Activated naive CD8-positive, alpha-beta T cell treated with anti-CD3 and anti-CD28 coated beads, Interleukin-2, amount 10 ng/mL, durations not matched to agents 7 days and 5 days (primary cell): ENCODE data around the gene POLE. TPM values are rescaled to one million over a fixed set of nuclear protein-coding genes. Genes with fewer than 3 reads are reported as not detected.
A peak's percentile ranks its signal among the peaks of the same experiment; 100 is the strongest.

Source experiments
- ATAC-seq: fragments of 150-1000 bp; cut with Tn5 transposase; one replicate; pipeline ENCODE4 v1.10.0; 2021; ENCODE audit warnings: low read depth, moderate library complexity
- POLR2A ChIA-PET: fragments of 350-600 bp; sonication (Branson Sonifier 250); formaldehyde crosslinking; loops from one replicate; lab custom pipeline; 2021; ENCODE audit warnings: antibody characterized with exemption; lab: Charles Lee
- DNase-seq: peaks from one replicate; pipeline ENCODE4 v3.0.0; 2021
- H3K27ac Mint-ChIP-seq: one replicate; pipeline ENCODE4 v1.8.0; 2022; ENCODE audit warnings: mild to moderate bottlenecking, mixed read lengths
- H3K27me3 Mint-ChIP-seq: one replicate; pipeline ENCODE4 v1.8.0; 2022; ENCODE audit warnings: mild to moderate bottlenecking, moderate library complexity, mixed read lengths
- H3K36me3 Mint-ChIP-seq: one replicate; pipeline ENCODE4 v1.8.0; 2021; ENCODE audit warnings: mild to moderate bottlenecking, mixed read lengths
- H3K4me1 Mint-ChIP-seq: one replicate; pipeline ENCODE4 v1.8.0; 2021; ENCODE audit warnings: mixed read lengths
- H3K4me3 Mint-ChIP-seq: one replicate; pipeline ENCODE4 v1.8.0; 2022; ENCODE audit warnings: mild to moderate bottlenecking, moderate library complexity, mixed read lengths
- H3K9me3 Mint-ChIP-seq: one replicate; pipeline ENCODE4 v1.8.0; 2021; ENCODE audit warnings: mixed read lengths
- total RNA-seq, 2 experiments: library from RNA; stranded (reverse); gene quantifications; one replicate each; pipeline ENCODE4 v1.2.3, GENCODE V29; 2021

Gene POLE
- total RNA-seq, 2 experiments from 2014 or later: 168 TPM

GRCh38 chr12:132662901-132663755, 24.0 kb downstream of the POLE start:
- peaks cover 54% of the 10 kb centered on the region for H3K36me3 Mint-ChIP-seq
- POLR2A ChIA-PET: no interaction called here

GRCh38 chr12:132661972-132662371, 25.2 kb downstream of the POLE start:
- H3K9me3 Mint-ChIP-seq: no peaks in the 10 kb centered on the region
- POLR2A ChIA-PET: no interaction called here
- H3K27ac Mint-ChIP-seq: peak overlapping the region; percentile 6
- peaks cover 47% of the 10 kb centered on the region for H3K4me1 Mint-ChIP-seq
- no peaks in the 10 kb centered on the region for H3K27me3 Mint-ChIP-seq
- H3K36me3 Mint-ChIP-seq: peaks cover 56% of the 10 kb centered on the region
- ATAC-seq: no peak
- no peak overlapping the region for H3K4me3 Mint-ChIP-seq
- no peak for DNase-seq

More at GRCh38 chr12:132662901-132663755, 24.0 kb downstream of the POLE start:
- Mint-ChIP-seq H3K4me3 (peak overlapping the region; percentile 11), H3K27me3 (no peaks in the 10 kb centered on the region), H3K27ac (peak overlapping the region; percentile 35), H3K9me3 (no peaks in the 10 kb centered on the region), H3K4me1 (peaks cover 47% of the 10 kb centered on the region)
- no peak for DNase-seq
- ATAC-seq: peak; percentile 17

GRCh38 chr12:132660996-132661395, 26.1 kb downstream of the POLE start:
- Mint-ChIP-seq H3K4me3 (no peak overlapping the region), H3K9me3 (no peaks in the 10 kb centered on the region), H3K27me3 (no peaks in the 10 kb centered on the region), H3K4me1 (peaks cover 47% of the 10 kb centered on the region), H3K36me3 (peaks cover 52% of the 10 kb centered on the region), H3K27ac (peak overlapping the region; percentile 24)
- POLR2A ChIA-PET: interaction anchor here (0.7 kb wide), 1 partner anchor 294 kb away, joined by 3 read pairs; no protein-coding TSS in a partner anchor
- DNase-seq: no peak
- ATAC-seq: no peak

- DNase-seq (no peak), ATAC-seq (peak; percentile 66)
- H3K9me3 Mint-ChIP-seq: no peaks in the 10 kb centered on the region
- H3K36me3 Mint-ChIP-seq: peaks cover 44% of the 10 kb centered on the region
- H3K4me3 Mint-ChIP-seq: peak overlapping the region; percentile 9
- POLR2A ChIA-PET: interaction anchor here (0.6 kb wide), 1 partner anchor 95 kb away, joined by 5 read pairs; no protein-coding TSS in a partner anchor
- peak overlapping the region; percentile 40 for H3K27ac Mint-ChIP-seq
- H3K4me1 Mint-ChIP-seq: peaks cover 45% of the 10 kb centered on the region
- no peaks in the 10 kb centered on the region for H3K27me3 Mint-ChIP-seq
These were observed 27.1 kb downstream of the POLE start for GRCh38 chr12:132660052-132660451.

- H3K4me1 Mint-ChIP-seq: peaks cover 43% of the 10 kb centered on the region
- ATAC-seq (no peak), DNase-seq (no peak)
- H3K27me3 Mint-ChIP-seq: no peaks in the 10 kb centered on the region
- H3K9me3 Mint-ChIP-seq: no peaks in the 10 kb centered on the region
- peaks cover 40% of the 10 kb centered on the region for H3K36me3 Mint-ChIP-seq
- no peak overlapping the region for H3K4me3 Mint-ChIP-seq
- POLR2A ChIA-PET: no interaction called here
- H3K27ac Mint-ChIP-seq: no peak overlapping the region
These were observed 28.0 kb downstream of the POLE start for GRCh38 chr12:132659146-132659545.

- POLR2A ChIA-PET: no interaction called here
These were observed 28.8 kb downstream of the POLE start for GRCh38 chr12:132658149-132658894.

GRCh38 chr12:132657004-132657727, 30.0 kb downstream of the POLE start:
- Mint-ChIP-seq H3K36me3 (peaks cover 42% of the 10 kb centered on the region), H3K4me1 (peaks cover 30% of the 10 kb centered on the region), H3K27me3 (no peaks in the 10 kb centered on the region), H3K27ac (no peak overlapping the region), H3K9me3 (no peaks in the 10 kb centered on the region), H3K4me3 (no peak overlapping the region)
- ATAC-seq: no peak
- no peak for DNase-seq
- POLR2A ChIA-PET: no interaction called here

More at GRCh38 chr12:132658149-132658894, 28.8 kb downstream of the POLE start:
- peaks cover 38% of the 10 kb centered on the region for H3K4me1 Mint-ChIP-seq
- DNase-seq: no peak
- no peak for ATAC-seq
- H3K9me3 Mint-ChIP-seq: no peaks in the 10 kb centered on the region
- H3K27ac Mint-ChIP-seq: no peak overlapping the region
- H3K27me3 Mint-ChIP-seq: no peaks in the 10 kb centered on the region
- peaks cover 43% of the 10 kb centered on the region for H3K36me3 Mint-ChIP-seq
- no peak overlapping the region for H3K4me3 Mint-ChIP-seq

- H3K27me3 Mint-ChIP-seq: no peaks in the 10 kb centered on the region
- no peak overlapping the region for H3K4me3 Mint-ChIP-seq
- H3K27ac Mint-ChIP-seq: peak overlapping the region; percentile 68
- ATAC-seq: no peak
- H3K9me3 Mint-ChIP-seq: no peaks in the 10 kb centered on the region
- no peak for DNase-seq
- peaks cover 5% of the 10 kb centered on the region for H3K4me1 Mint-ChIP-seq
- POLR2A ChIA-PET: no interaction called here
- H3K36me3 Mint-ChIP-seq: peaks cover 30% of the 10 kb centered on the region
These were observed 33.4 kb downstream of the POLE start for GRCh38 chr12:132653567-132654290.

GRCh38 chr12:132651444-132652100, 35.6 kb downstream of the POLE start:
- ATAC-seq: no peak
- Mint-ChIP-seq H3K9me3 (no peaks in the 10 kb centered on the region), H3K4me1 (peaks cover 8% of the 10 kb centered on the region), H3K36me3 (peaks cover 23% of the 10 kb centered on the region), H3K27me3 (no peaks in the 10 kb centered on the region), H3K4me3 (no peak overlapping the region), H3K27ac (no peak overlapping the region)
- POLR2A ChIA-PET: no interaction called here
- no peak for DNase-seq

GRCh38 chr12:132649226-132649945, 37.8 kb downstream of the POLE start:
- ATAC-seq: no peak
- DNase-seq: no peak
- peaks cover 24% of the 10 kb centered on the region for H3K36me3 Mint-ChIP-seq
- POLR2A ChIA-PET: no interaction called here
- no peaks in the 10 kb centered on the region for H3K27me3 Mint-ChIP-seq
- no peak overlapping the region for H3K4me3 Mint-ChIP-seq
- peaks cover 8% of the 10 kb centered on the region for H3K4me1 Mint-ChIP-seq
- H3K27ac Mint-ChIP-seq: no peak overlapping the region
- no peaks in the 10 kb centered on the region for H3K9me3 Mint-ChIP-seq

GRCh38 chr12:132648616-132649225, 38.4 kb downstream of the POLE start:
- POLR2A ChIA-PET: no interaction called here
- DNase-seq (no peak), ATAC-seq (no peak)
- Mint-ChIP-seq H3K27me3 (no peaks in the 10 kb centered on the region), H3K9me3 (no peaks in the 10 kb centered on the region), H3K27ac (no peak overlapping the region), H3K4me3 (no peak overlapping the region), H3K4me1 (peaks cover 8% of the 10 kb centered on the region), H3K36me3 (peaks cover 23% of the 10 kb centered on the region)
